WTC11 (cell line): ENCODE data around the gene ANKRD1. TPM values are rescaled to one million over a fixed set of nuclear protein-coding genes. Genes with fewer than 3 reads are reported as not detected.

Experiments used
- ATAC-seq: fragments of 200-7000 bp; cut with Tn5 transposase; 2 replicates; pipeline ENCODE4 v1.10.0; 2021; ENCODE audit warnings: mild to moderate bottlenecking, moderate library complexity
- CTCF ChIA-PET: fragments of 300-600 bp; sonication (Branson Sonifier 250); formaldehyde crosslinking; loops from one replicate; lab custom pipeline; 2021; ENCODE audit warnings: antibody characterized with exemption; lab: Charles Lee
- POLR2A ChIA-PET: fragments of 350-600 bp; sonication (Branson Sonifier 250); formaldehyde crosslinking; loops from one replicate; lab custom pipeline; 2021; ENCODE audit warnings: antibody characterized with exemption; lab: Charles Lee
- DNase-seq: peaks from one replicate; pipeline ENCODE4 v3.0.0; 2021; ENCODE audit warnings: low spot score
- H3K27ac Mint-ChIP-seq: 2 replicates; pipeline ENCODE4 v1.8.0; 2021; ENCODE audit warnings: mixed read lengths
- H3K27me3 Mint-ChIP-seq: 2 replicates; pipeline ENCODE4 v1.8.0; 2021; ENCODE audit warnings: low read depth, mild to moderate bottlenecking, moderate library complexity, mixed read lengths
- H3K36me3 Mint-ChIP-seq: 2 replicates; pipeline ENCODE4 v1.8.0; 2021; ENCODE audit warnings: mixed read lengths
- H3K4me1 Mint-ChIP-seq: 2 replicates; pipeline ENCODE4 v1.8.0; 2022; ENCODE audit warnings: mixed read lengths
- H3K4me3 Mint-ChIP-seq: 2 replicates; pipeline ENCODE4 v1.8.0; 2021; ENCODE audit warnings: mild to moderate bottlenecking, moderate library complexity, mixed read lengths
- H3K9me3 Mint-ChIP-seq: 2 replicates; pipeline ENCODE4 v1.8.0; 2021; ENCODE audit warnings: mixed read lengths
- ESRRA ChIP-seq: sonication (generic); formaldehyde crosslinking; IDR thresholded peaks from 2 replicates; pipeline ENCODE4 v1.8.1; 2022; ENCODE audit warnings: mild to moderate bottlenecking, missing genetic modification reagents, borderline replicate concordance
- GABPB1 ChIP-seq: sonication (generic); formaldehyde crosslinking; IDR thresholded peaks from 2 replicates; pipeline ENCODE4 v1.8.1; 2023; ENCODE audit warnings: mild to moderate bottlenecking, missing genetic modification reagents
- GRHL2 ChIP-seq: fragments of 250-450 bp; sonication (Bioruptor Pico); IDR thresholded peaks from 2 replicates; pipeline ENCODE4 v1.8.0; 2022; ENCODE audit warnings: mild to moderate bottlenecking, moderate library complexity; ENCODE audit not compliant: insufficient replicate concordance, severe bottlenecking
- HMGA2 ChIP-seq: fragments of 250-450 bp; sonication (Bioruptor Pico); IDR thresholded peaks from 2 replicates; pipeline ENCODE4 v1.4.0; 2021; ENCODE audit warnings: mild to moderate bottlenecking, moderate library complexity
- MYBL2 ChIP-seq: sonication (generic); formaldehyde crosslinking; IDR thresholded peaks from 2 replicates; pipeline ENCODE4 v1.8.1; 2023; ENCODE audit warnings: mild to moderate bottlenecking, moderate library complexity, missing genetic modification reagents
- NFYB ChIP-seq: sonication (generic); formaldehyde crosslinking; conservative IDR thresholded peaks from 2 replicates; pipeline ENCODE4 v1.8.0; 2022; ENCODE audit warnings: low read depth, missing genetic modification reagents
- NR1H2 ChIP-seq: sonication (generic); formaldehyde crosslinking; IDR thresholded peaks from 2 replicates; pipeline ENCODE4 v1.9.0; 2021; ENCODE audit warnings: mild to moderate bottlenecking, moderate library complexity, missing genetic modification reagents
- RORB ChIP-seq: fragments of 250-450 bp; sonication (Bioruptor Pico); IDR thresholded peaks from 2 replicates; pipeline ENCODE4 v1.9.0; 2021; ENCODE audit warnings: mild to moderate bottlenecking
- SP1 ChIP-seq: sonication (generic); formaldehyde crosslinking; conservative IDR thresholded peaks from 2 replicates; pipeline ENCODE4 v1.8.1; 2022; ENCODE audit warnings: missing genetic modification reagents
- TEAD4 ChIP-seq: sonication (generic); formaldehyde crosslinking; IDR thresholded peaks from 2 replicates; pipeline ENCODE4 v1.8.0; 2022; ENCODE audit warnings: mild to moderate bottlenecking, missing genetic modification reagents
- ZNF121 ChIP-seq: sonication (generic); formaldehyde crosslinking; IDR thresholded peaks from 2 replicates; pipeline ENCODE4 v1.8.0; 2023; ENCODE audit warnings: missing genetic modification reagents
- ZNF263 ChIP-seq: sonication (generic); formaldehyde crosslinking; IDR thresholded peaks from 2 replicates; pipeline ENCODE4 v1.8.1; 2022; ENCODE audit warnings: low read depth, mild to moderate bottlenecking, moderate library complexity, missing genetic modification reagents
- ZNF317 ChIP-seq: sonication (generic); formaldehyde crosslinking; IDR thresholded peaks from 2 replicates; pipeline ENCODE4 v1.8.1; 2023; ENCODE audit warnings: low read depth, mild to moderate bottlenecking, moderate library complexity, missing genetic modification reagents, borderline replicate concordance
- ZNF671 ChIP-seq: fragments of 250-450 bp; sonication (Bioruptor Pico); IDR thresholded peaks from 2 replicates; pipeline ENCODE4 v1.8.0; 2021; ENCODE audit warnings: mild to moderate bottlenecking
- total RNA-seq: library from RNA; stranded (reverse); gene quantifications from 3 replicates; pipeline ENCODE4 v1.2.3, GENCODE V29; 2021
- TF ChIP-seq, protein P1 (sequence below): fragments of 250-450 bp; sonication (Bioruptor Pico); IDR thresholded peaks from 2 replicates; pipeline ENCODE4 v2.1.2; 2022; ENCODE audit warnings: mild to moderate bottlenecking, moderate library complexity
- TF ChIP-seq, protein P2 (sequence below): fragments of 250-450 bp; sonication (Bioruptor Pico); IDR thresholded peaks from 2 replicates; pipeline ENCODE4 v1.9.0; 2021; ENCODE audit warnings: moderate library complexity, mild to moderate bottlenecking, inconsistent platforms, borderline replicate concordance
- TF ChIP-seq, protein P3 (sequence below): sonication (generic); formaldehyde crosslinking; conservative IDR thresholded peaks from 2 replicates; pipeline ENCODE4 v1.8.1; 2022; ENCODE audit warnings: mild to moderate bottlenecking, missing genetic modification reagents
- TF ChIP-seq, protein P4 (sequence below): fragments of 250-450 bp; sonication (Bioruptor Pico); IDR thresholded peaks from 2 replicates; pipeline ENCODE4 v1.9.0; 2021; ENCODE audit warnings: mild to moderate bottlenecking
- TF ChIP-seq, protein P5 (sequence below): sonication (generic); formaldehyde crosslinking; IDR thresholded peaks from 2 replicates; pipeline ENCODE4 v1.8.1; 2022; ENCODE audit warnings: low read depth, missing genetic modification reagents, borderline replicate concordance
- TF ChIP-seq, protein P6 (sequence below): sonication (generic); formaldehyde crosslinking; IDR thresholded peaks from 2 replicates; pipeline ENCODE4 v1.8.0; 2022; ENCODE audit warnings: mild to moderate bottlenecking, missing genetic modification reagents
- TF ChIP-seq, protein P7 (sequence below): sonication (generic); formaldehyde crosslinking; IDR thresholded peaks from 2 replicates; pipeline ENCODE4 v1.8.1; 2023; ENCODE audit warnings: mild to moderate bottlenecking, missing genetic modification reagents
- TF ChIP-seq, protein P8 (sequence below): sonication (generic); formaldehyde crosslinking; IDR thresholded peaks from 2 replicates; pipeline ENCODE4 v1.8.1; 2023; ENCODE audit warnings: mild to moderate bottlenecking, missing genetic modification reagents
- TF ChIP-seq, protein P9 (sequence below): fragments of 250-450 bp; sonication (Bioruptor Pico); IDR thresholded peaks from 2 replicates; pipeline ENCODE4 v1.8.0; 2021; ENCODE audit warnings: mild to moderate bottlenecking

The ANKRD1 gene
- total RNA-seq, 1 experiment from 2014 or later, result not detected

DNA sequence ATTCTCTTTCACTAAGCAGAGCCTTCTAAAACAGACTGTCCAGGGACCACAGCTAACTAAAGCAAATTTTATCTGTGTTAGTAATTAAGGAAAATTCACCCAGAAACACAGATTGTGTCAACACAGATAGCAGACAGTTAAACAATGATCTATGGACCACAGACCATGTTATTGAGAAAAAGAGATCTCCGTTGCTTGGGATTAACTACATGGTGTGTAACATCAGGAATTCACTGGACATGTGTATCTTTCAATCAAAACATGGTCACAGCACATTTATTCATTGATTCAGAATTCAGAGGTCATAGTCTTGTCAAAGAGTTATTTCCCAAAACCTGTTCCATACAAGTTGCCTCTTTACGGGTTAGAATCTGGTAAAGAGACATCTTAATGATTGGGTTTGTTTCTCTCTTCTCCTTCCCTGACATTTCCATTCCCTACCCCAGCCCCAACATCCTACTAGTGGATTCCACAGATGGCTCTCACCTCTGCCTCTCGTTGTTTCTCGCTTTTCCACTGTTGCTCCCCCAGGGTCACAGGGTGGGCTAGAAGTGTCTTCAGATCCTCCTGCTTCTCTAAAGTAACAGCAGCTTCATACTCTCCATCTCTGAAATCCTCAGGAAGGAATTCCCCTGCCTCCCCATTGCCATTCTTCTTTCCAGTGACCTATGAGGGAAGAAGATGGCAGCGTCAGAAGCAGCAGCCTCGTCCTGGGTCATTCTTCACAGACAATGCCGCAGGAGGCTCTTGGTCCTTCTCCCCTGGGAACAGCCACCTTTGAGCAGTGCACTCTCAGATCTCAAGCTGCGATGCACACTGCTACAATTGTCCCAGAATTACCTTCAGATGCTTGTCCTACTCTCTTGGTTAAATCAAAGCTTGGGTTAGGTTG is 958 bp downstream of the ANKRD1 start:
- ChIA-PET CTCF (interaction anchor here (1.2 to 1.9 kb wide), 2 partner anchors 8 to 10 kb away, joined by 3 to 9 read pairs; no protein-coding TSS in a partner anchor), POLR2A (interaction anchor here (1.4 kb wide), 1 partner anchor 10 kb away, joined by 4 read pairs; no protein-coding TSS in a partner anchor)
- TF ChIP-seq, protein P1, sequence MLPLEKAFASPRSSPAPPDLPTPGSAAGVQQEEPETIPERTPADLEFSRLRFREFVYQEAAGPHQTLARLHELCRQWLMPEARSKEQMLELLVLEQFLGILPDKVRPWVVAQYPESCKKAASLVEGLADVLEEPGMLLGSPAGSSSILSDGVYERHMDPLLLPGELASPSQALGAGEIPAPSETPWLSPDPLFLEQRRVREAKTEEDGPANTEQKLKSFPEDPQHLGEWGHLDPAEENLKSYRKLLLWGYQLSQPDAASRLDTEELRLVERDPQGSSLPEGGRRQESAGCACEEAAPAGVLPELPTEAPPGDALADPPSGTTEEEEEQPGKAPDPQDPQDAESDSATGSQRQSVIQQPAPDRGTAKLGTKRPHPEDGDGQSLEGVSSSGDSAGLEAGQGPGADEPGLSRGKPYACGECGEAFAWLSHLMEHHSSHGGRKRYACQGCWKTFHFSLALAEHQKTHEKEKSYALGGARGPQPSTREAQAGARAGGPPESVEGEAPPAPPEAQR (CRISPR knock-in tag), result no peak
- TF ChIP-seq SP1 (no peak), MYBL2 (no peak), GABPB1 (CRISPR knock-in tag) (no peak), RORB (CRISPR knock-in tag) (no peak), TEAD4 (CRISPR knock-in tag) (no peak), ZNF121 (no peak), NFYB (no peak), ESRRA (CRISPR knock-in tag) (no peak), ZNF317 (CRISPR knock-in tag) (no peak), GRHL2 (CRISPR knock-in tag) (no peak), ZNF671 (CRISPR knock-in tag) (no peak)
- TF ChIP-seq, protein P2, sequence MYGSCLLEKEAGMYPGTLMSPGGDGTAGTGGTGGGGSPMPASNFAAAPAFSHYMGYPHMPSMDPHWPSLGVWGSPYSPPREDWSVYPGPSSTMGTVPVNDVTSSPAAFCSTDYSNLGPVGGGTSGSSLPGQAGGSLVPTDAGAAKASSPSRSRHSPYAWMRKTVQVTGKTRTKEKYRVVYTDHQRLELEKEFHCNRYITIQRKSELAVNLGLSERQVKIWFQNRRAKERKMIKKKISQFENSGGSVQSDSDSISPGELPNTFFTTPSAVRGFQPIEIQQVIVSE (CRISPR knock-in tag), result no peak
- TF ChIP-seq, protein P3, sequence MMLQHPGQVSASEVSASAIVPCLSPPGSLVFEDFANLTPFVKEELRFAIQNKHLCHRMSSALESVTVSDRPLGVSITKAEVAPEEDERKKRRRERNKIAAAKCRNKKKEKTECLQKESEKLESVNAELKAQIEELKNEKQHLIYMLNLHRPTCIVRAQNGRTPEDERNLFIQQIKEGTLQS (CRISPR knock-in tag), result no peak
- TF ChIP-seq, protein P4, sequence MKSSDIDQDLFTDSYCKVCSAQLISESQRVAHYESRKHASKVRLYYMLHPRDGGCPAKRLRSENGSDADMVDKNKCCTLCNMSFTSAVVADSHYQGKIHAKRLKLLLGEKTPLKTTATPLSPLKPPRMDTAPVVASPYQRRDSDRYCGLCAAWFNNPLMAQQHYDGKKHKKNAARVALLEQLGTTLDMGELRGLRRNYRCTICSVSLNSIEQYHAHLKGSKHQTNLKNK, result no peak
- TF ChIP-seq, protein P5, sequence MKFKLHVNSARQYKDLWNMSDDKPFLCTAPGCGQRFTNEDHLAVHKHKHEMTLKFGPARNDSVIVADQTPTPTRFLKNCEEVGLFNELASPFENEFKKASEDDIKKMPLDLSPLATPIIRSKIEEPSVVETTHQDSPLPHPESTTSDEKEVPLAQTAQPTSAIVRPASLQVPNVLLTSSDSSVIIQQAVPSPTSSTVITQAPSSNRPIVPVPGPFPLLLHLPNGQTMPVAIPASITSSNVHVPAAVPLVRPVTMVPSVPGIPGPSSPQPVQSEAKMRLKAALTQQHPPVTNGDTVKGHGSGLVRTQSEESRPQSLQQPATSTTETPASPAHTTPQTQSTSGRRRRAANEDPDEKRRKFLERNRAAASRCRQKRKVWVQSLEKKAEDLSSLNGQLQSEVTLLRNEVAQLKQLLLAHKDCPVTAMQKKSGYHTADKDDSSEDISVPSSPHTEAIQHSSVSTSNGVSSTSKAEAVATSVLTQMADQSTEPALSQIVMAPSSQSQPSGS, result no peak
- TF ChIP-seq, protein P6, sequence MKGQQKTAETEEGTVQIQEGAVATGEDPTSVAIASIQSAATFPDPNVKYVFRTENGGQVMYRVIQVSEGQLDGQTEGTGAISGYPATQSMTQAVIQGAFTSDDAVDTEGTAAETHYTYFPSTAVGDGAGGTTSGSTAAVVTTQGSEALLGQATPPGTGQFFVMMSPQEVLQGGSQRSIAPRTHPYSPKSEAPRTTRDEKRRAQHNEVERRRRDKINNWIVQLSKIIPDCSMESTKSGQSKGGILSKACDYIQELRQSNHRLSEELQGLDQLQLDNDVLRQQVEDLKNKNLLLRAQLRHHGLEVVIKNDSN (CRISPR knock-in tag), result no peak
- TF ChIP-seq, protein P7, sequence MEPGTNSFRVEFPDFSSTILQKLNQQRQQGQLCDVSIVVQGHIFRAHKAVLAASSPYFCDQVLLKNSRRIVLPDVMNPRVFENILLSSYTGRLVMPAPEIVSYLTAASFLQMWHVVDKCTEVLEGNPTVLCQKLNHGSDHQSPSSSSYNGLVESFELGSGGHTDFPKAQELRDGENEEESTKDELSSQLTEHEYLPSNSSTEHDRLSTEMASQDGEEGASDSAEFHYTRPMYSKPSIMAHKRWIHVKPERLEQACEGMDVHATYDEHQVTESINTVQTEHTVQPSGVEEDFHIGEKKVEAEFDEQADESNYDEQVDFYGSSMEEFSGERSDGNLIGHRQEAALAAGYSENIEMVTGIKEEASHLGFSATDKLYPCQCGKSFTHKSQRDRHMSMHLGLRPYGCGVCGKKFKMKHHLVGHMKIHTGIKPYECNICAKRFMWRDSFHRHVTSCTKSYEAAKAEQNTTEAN (CRISPR knock-in tag), result no peak
- ATAC-seq (no peak), DNase-seq (no peak)
- Mint-ChIP-seq H3K27me3 (peaks cover 100% of the 10 kb centered on the region), H3K4me3 (no peak overlapping the region), H3K36me3 (no peaks in the 10 kb centered on the region), H3K27ac (no peak overlapping the region), H3K4me1 (peaks cover 5% of the 10 kb centered on the region; the same call in 1 of the 2 replicates), H3K9me3 (no peaks in the 10 kb centered on the region)

DNA sequence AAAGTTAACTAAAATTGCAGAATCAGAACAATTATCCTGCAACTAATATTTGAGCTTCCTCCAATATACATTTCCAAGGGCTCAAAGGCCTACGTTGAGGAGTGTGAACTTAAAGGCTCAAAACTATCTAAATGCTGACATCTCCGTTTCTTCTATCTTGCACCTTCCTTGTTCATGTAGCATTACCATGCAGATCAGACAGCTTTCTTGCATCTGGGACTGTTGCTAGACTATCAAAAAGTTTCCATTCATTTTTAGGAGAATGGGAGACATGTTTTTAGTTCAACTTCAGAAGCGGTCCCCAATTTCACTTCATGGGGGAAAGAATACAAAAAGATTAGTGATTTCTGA is 2.9 kb downstream of the ANKRD1 start:
- Mint-ChIP-seq H3K27me3 (peaks cover 100% of the 10 kb centered on the region), H3K4me1 (peaks cover 5% of the 10 kb centered on the region; the same call in 1 of the 2 replicates), H3K27ac (no peak overlapping the region), H3K4me3 (no peak overlapping the region), H3K36me3 (no peaks in the 10 kb centered on the region), H3K9me3 (no peaks in the 10 kb centered on the region)
- CTCF ChIA-PET, result interaction anchor here (0.6 to 1.3 kb wide), 4 partner anchors 38 to 381 kb away, joined by 3 to 5 read pairs (median 3); no protein-coding TSS in a partner anchor
- POLR2A ChIA-PET, result no interaction called here
- no peak for ATAC-seq
- no peak for DNase-seq
- TF ChIP-seq, protein P8, sequence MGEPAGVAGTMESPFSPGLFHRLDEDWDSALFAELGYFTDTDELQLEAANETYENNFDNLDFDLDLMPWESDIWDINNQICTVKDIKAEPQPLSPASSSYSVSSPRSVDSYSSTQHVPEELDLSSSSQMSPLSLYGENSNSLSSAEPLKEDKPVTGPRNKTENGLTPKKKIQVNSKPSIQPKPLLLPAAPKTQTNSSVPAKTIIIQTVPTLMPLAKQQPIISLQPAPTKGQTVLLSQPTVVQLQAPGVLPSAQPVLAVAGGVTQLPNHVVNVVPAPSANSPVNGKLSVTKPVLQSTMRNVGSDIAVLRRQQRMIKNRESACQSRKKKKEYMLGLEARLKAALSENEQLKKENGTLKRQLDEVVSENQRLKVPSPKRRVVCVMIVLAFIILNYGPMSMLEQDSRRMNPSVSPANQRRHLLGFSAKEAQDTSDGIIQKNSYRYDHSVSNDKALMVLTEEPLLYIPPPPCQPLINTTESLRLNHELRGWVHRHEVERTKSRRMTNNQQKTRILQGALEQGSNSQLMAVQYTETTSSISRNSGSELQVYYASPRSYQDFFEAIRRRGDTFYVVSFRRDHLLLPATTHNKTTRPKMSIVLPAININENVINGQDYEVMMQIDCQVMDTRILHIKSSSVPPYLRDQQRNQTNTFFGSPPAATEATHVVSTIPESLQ (CRISPR knock-in tag), result no peak
- TF ChIP-seq ZNF263 (CRISPR knock-in tag), result no peak
- TF ChIP-seq HMGA2 (CRISPR knock-in tag), result no peak
- TF ChIP-seq, protein P9, sequence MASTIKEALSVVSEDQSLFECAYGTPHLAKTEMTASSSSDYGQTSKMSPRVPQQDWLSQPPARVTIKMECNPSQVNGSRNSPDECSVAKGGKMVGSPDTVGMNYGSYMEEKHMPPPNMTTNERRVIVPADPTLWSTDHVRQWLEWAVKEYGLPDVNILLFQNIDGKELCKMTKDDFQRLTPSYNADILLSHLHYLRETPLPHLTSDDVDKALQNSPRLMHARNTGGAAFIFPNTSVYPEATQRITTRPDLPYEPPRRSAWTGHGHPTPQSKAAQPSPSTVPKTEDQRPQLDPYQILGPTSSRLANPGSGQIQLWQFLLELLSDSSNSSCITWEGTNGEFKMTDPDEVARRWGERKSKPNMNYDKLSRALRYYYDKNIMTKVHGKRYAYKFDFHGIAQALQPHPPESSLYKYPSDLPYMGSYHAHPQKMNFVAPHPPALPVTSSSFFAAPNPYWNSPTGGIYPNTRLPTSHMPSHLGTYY (CRISPR knock-in tag), result no peak
- TF ChIP-seq NR1H2 (CRISPR knock-in tag), result no peak
